Osteocyte (in vitro differentiated cells): ENCODE measurements around the gene SLC25A51. TPM values are rescaled to one million over a fixed set of nuclear protein-coding genes. Genes with fewer than 3 reads are reported as not detected.
A peak's percentile ranks its signal among the peaks of the same experiment; 100 is the strongest.
"Not testable (repeated sequence)": the region's sequence is repeated elsewhere in the genome, so short reads cannot be mapped to it uniquely, and the experiment has no call there.

ENCODE experiments used
- DNase-seq: peaks from one replicate; pipeline ENCODE4 v3.0.0; 2021; ENCODE audit warnings: mixed read lengths; ENCODE audit not compliant: unreplicated experiment; ENCODE audit errors: extremely low spot score
- H3K27ac Mint-ChIP-seq: one replicate; pipeline ENCODE4 v1.8.0; 2021; ENCODE audit warnings: mild to moderate bottlenecking, mixed read lengths; ENCODE audit not compliant: unreplicated experiment
- H3K27me3 Mint-ChIP-seq: one replicate; pipeline ENCODE4 v1.8.0; 2021; ENCODE audit warnings: mixed read lengths; ENCODE audit not compliant: unreplicated experiment
- H3K36me3 Mint-ChIP-seq: one replicate; pipeline ENCODE4 v1.8.0; 2021; ENCODE audit warnings: mixed read lengths; ENCODE audit not compliant: unreplicated experiment
- H3K4me1 Mint-ChIP-seq: one replicate; pipeline ENCODE4 v1.8.0; 2021; ENCODE audit warnings: mixed read lengths; ENCODE audit not compliant: unreplicated experiment
- H3K4me3 Mint-ChIP-seq: one replicate; pipeline ENCODE4 v1.8.0; 2021; ENCODE audit warnings: mild to moderate bottlenecking, moderate library complexity, mixed read lengths; ENCODE audit not compliant: unreplicated experiment
- H3K9me3 Mint-ChIP-seq: one replicate; pipeline ENCODE4 v1.8.0; 2021; ENCODE audit warnings: mixed read lengths; ENCODE audit not compliant: unreplicated experiment
- CTCF ChIP-seq: fragments of 200-600 bp; sonication (generic); IDR thresholded peaks from 2 replicates; pipeline ENCODE4 v1.5.0; 2021; ENCODE audit warnings: antibody characterized with exemption, mild to moderate bottlenecking, moderate library complexity
- total RNA-seq: library from RNA; stranded (reverse); gene quantifications from 2 replicates; pipeline ENCODE4 v1.2.1, GENCODE V29; 2021

The SLC25A51 gene
- total RNA-seq, 1 donor from 2014 or later: 37.5 TPM

GRCh38 chr9:37910271-37910670, 6.3 kb upstream of the SLC25A51 start:
- Mint-ChIP-seq H3K27ac (no peak overlapping the region), H3K9me3 (no peaks in the 10 kb centered on the region), H3K4me1 (peaks cover 7% of the 10 kb centered on the region), H3K27me3 (no peaks in the 10 kb centered on the region), H3K4me3 (no peak overlapping the region), H3K36me3 (no peaks in the 10 kb centered on the region)
- no peak for TF ChIP-seq CTCF
- no peak for DNase-seq

GRCh38 chr9:37909836-37910235, 5.9 kb upstream of the SLC25A51 start:
- H3K27me3 Mint-ChIP-seq, H3K9me3 Mint-ChIP-seq, H3K4me1 Mint-ChIP-seq, H3K4me3 Mint-ChIP-seq, H3K36me3 Mint-ChIP-seq, H3K27ac Mint-ChIP-seq, DNase-seq: not testable (repeated sequence)

- H3K36me3 Mint-ChIP-seq: no peaks in the 10 kb centered on the region
- H3K27ac Mint-ChIP-seq: no peak overlapping the region
- no peak for TF ChIP-seq CTCF
- H3K9me3 Mint-ChIP-seq: no peaks in the 10 kb centered on the region
- no peaks in the 10 kb centered on the region for H3K27me3 Mint-ChIP-seq
- H3K4me1 Mint-ChIP-seq: peaks cover 12% of the 10 kb centered on the region
- no peak overlapping the region for H3K4me3 Mint-ChIP-seq
- DNase-seq: no peak
Observed at GRCh38 chr9:37909326-37909725, 5.4 kb upstream of the SLC25A51 start.

GRCh38 chr9:37908698-37909186, 4.8 kb upstream of the SLC25A51 start:
- no peaks in the 10 kb centered on the region for H3K9me3 Mint-ChIP-seq
- H3K4me3 Mint-ChIP-seq: no peak overlapping the region
- H3K27me3 Mint-ChIP-seq: no peaks in the 10 kb centered on the region
- H3K4me1 Mint-ChIP-seq: peaks cover 11% of the 10 kb centered on the region
- no peak for TF ChIP-seq CTCF
- peak; percentile 42 for DNase-seq
- H3K36me3 Mint-ChIP-seq: no peaks in the 10 kb centered on the region
- H3K27ac Mint-ChIP-seq: no peak overlapping the region

- Mint-ChIP-seq H3K9me3 (no peaks in the 10 kb centered on the region), H3K4me1 (peaks cover 11% of the 10 kb centered on the region), H3K27ac (no peak overlapping the region), H3K27me3 (no peaks in the 10 kb centered on the region), H3K36me3 (no peaks in the 10 kb centered on the region), H3K4me3 (no peak overlapping the region)
- DNase-seq: peak; percentile 6
- TF ChIP-seq CTCF: no peak
Observed at GRCh38 chr9:37908283-37908682, 4.4 kb upstream of the SLC25A51 start.
